Left ventricle myocardium superior (tissue), 1 donor: ENCODE measurements around the gene SMAGP. TPM values are rescaled to one million over a fixed set of nuclear protein-coding genes. Genes with fewer than 3 reads are reported as not detected.
"Not testable (repeated sequence)": the region's sequence is repeated elsewhere in the genome, so short reads cannot be mapped to it uniquely, and the experiment has no call there.

ENCODE experiments used
- ATAC-seq: fragments of 200-7000 bp; cut with Tn5 transposase; one replicate; pipeline ENCODE4 v1.9.1; 2020; ENCODE audit warnings: mild to moderate bottlenecking, moderate library complexity
- DNase-seq: peaks from one replicate; pipeline ENCODE4 v3.0.0-alpha.2; 2020
- intact Hi-C: fragments of 100-400 bp; cut with micrococcal nuclease; formaldehyde crosslinking; loops from one replicate; pipeline ENCODE4 v1.11.0; 2022
- long read RNA-seq: library from polyadenylated mRNA; unstranded; transcript quantifications from one replicate; pipeline ENCODE4 v2.0.0, GENCODE V29; 2021
- total RNA-seq: library from RNA; stranded (reverse); fragmentation: NEBNext Ultra II Directional; extraction: Animal tissue kit (Norgen Biotek cat#: 25700); gene quantifications from one replicate; pipeline ENCODE4 v1.2.1, GENCODE V29; 2021
- donor health status: DM: no; HTN: yes; CAD: no; lungs with severe emphysema.

The SMAGP gene
- total RNA-seq: 3.4 TPM
- long read RNA-seq, transcript SMAGP-203 (4 exons, 2,350 nt): major isoform, 6 of 9 reads
- long read RNA-seq, partial matches to known transcripts: 2 of 9 reads
- long read RNA-seq, other reads (novel, unspliced or antisense): 0 of 9 reads

- peak; percentile 71 for DNase-seq
- ATAC-seq: peak; percentile 83
- intact Hi-C loops: no loop called here
These were observed at the start of gene SMAGP for GRCh38 chr12:51270067-51270950. TSS of gene SMAGP (minus strand) at chr12:51270415. CDS start at chr12:51269278, 1,137 bp downstream.

GRCh38 chr12:51318846-51319599, 48.8 kb upstream of the SMAGP start:
- DNase-seq (no peak), ATAC-seq (peak; percentile 34)
- intact Hi-C loops: no loop called here

GRCh38 chr12:51318057-51318806, 48.0 kb upstream of the SMAGP start:
- ATAC-seq, DNase-seq, intact Hi-C loops: not testable (repeated sequence)

GRCh38 chr12:51311389-51311788, 41.2 kb upstream of the SMAGP start:
- intact Hi-C loops: no loop called here
- no peak for DNase-seq
- no peak for ATAC-seq

- ATAC-seq (no peak), DNase-seq (no peak)
- intact Hi-C loops: no loop called here
These were observed 37.7 kb upstream of the SMAGP start for GRCh38 chr12:51307655-51308593.

GRCh38 chr12:51306507-51306906, 36.3 kb upstream of the SMAGP start:
- no peak for DNase-seq
- ATAC-seq: no peak
- intact Hi-C loops: no loop called here

- DNase-seq, intact Hi-C loops, ATAC-seq: not testable (repeated sequence)
These were observed 30.6 kb upstream of the SMAGP start for GRCh38 chr12:51300768-51301167.

- ATAC-seq: no peak
- DNase-seq: no peak
- intact Hi-C loops: no loop called here
These were observed 25.4 kb upstream of the SMAGP start for GRCh38 chr12:51295651-51296050.

GRCh38 chr12:51294097-51294496, 23.9 kb upstream of the SMAGP start:
- ATAC-seq, DNase-seq, intact Hi-C loops: not testable (repeated sequence)

GRCh38 chr12:51293696-51294095, 23.5 kb upstream of the SMAGP start:
- intact Hi-C loops: no loop called here
- DNase-seq (no peak), ATAC-seq (no peak)

GRCh38 chr12:51291603-51292513, 21.6 kb upstream of the SMAGP start:
- DNase-seq: peak; percentile 68
- intact Hi-C loops: not testable (repeated sequence)
- ATAC-seq: peak; percentile 60

- intact Hi-C loops: no loop called here
- no peak for DNase-seq
- ATAC-seq: no peak
These were observed 15.6 kb upstream of the SMAGP start for GRCh38 chr12:51285843-51286242.

- intact Hi-C loops: no loop called here
- no peak for DNase-seq
- ATAC-seq: no peak
These were observed 11.1 kb upstream of the SMAGP start for GRCh38 chr12:51281202-51281924.

- no peak for ATAC-seq
- no peak for DNase-seq
- intact Hi-C loops: no loop called here
These were observed 4.9 kb upstream of the SMAGP start for GRCh38 chr12:51275088-51275487.

GRCh38 chr12:51272810-51273209, 2.6 kb upstream of the SMAGP start:
- ATAC-seq, DNase-seq, intact Hi-C loops: not testable (repeated sequence)

GRCh38 chr12:51270951-51271518, 820 bp upstream of the SMAGP start:
- ATAC-seq (peak; percentile 7), DNase-seq (no peak)
- intact Hi-C loops: no loop called here
